Measurements from ENCODE around the gene DUOXA2. TPM values are rescaled to one million over a fixed set of nuclear protein-coding genes. Genes with fewer than 3 reads are reported as not detected.

The DUOXA2 gene
- total RNA-seq, 1 experiment from 2014 or later, result not detected

DNA sequence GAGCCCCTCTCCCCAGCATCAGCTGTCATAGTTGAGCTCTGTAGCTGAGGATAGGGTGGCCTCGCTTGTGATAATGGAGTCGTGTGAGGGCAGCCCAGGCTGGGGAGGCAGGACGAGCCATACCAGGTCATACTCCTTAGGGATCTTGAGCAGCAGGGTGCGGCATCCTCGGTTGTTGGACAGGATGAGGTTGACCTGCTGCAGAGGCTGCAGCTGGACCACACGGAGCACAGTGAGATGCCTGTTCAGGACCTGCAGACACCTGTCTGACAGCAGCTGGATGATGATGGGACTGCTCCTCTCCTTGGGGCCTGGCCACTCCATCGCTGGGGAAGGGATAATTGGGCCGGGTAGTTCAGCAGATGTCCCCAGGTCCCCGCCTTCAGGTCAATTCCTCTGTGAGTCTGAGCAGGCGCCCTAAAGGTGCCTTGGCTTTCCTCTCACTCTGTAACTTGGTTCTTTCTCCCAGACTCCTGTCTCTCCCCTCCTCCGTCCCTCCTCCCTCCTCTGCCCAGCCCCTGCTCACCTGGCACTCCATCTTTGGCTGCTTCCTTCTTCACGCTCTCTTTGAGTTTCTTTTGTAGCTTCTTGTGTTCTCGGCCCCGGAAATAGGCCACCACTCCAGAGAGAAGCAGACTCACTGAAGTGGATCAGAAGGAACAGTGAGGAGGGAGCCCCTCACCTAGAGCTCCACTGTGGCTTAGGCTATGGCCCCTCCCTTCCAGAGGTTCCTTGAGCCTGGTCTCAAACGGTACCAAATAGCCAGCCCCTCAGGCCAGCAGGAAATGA, 7.9 kb upstream of the DUOXA2 start:
- intact Hi-C loops (cut with micrococcal nuclease; ENCODE audit: unreplicated experiment), result no loop called here
- H3K36me3 ChIP-seq (ENCODE audit: control insufficient read depth, insufficient read depth, low read length), result no peaks in the 10 kb centered on the region
- H3K27me3 ChIP-seq (ENCODE audit: control insufficient read depth, insufficient read depth, low read length), result peaks cover 3% of the 10 kb centered on the region; the same call in 1 of the 2 replicates
- POLR2A ChIA-PET, result no interaction called here
- no TSS peak for BruUV-seq (replicated peaks)
- no peak overlapping the region for H3K4me3 ChIP-seq (ENCODE audit: low read depth in 2 of 2, low read length in 2 of 2)
- TF ChIP-seq POLR2AphosphoS5 (IDR thresholded peaks at IDR 0.05; ENCODE audit: low read depth, low read length) (no peak), TCF7L2 (IDR thresholded peaks at IDR 0.05; ENCODE audit: low read depth, low read length) (no peak), SIN3A (IDR thresholded peaks at IDR 0.05; ENCODE audit: borderline replicate concordance, insufficient read depth, low read depth, low read length) (no peak)
- TF ChIP-seq, protein P1, sequence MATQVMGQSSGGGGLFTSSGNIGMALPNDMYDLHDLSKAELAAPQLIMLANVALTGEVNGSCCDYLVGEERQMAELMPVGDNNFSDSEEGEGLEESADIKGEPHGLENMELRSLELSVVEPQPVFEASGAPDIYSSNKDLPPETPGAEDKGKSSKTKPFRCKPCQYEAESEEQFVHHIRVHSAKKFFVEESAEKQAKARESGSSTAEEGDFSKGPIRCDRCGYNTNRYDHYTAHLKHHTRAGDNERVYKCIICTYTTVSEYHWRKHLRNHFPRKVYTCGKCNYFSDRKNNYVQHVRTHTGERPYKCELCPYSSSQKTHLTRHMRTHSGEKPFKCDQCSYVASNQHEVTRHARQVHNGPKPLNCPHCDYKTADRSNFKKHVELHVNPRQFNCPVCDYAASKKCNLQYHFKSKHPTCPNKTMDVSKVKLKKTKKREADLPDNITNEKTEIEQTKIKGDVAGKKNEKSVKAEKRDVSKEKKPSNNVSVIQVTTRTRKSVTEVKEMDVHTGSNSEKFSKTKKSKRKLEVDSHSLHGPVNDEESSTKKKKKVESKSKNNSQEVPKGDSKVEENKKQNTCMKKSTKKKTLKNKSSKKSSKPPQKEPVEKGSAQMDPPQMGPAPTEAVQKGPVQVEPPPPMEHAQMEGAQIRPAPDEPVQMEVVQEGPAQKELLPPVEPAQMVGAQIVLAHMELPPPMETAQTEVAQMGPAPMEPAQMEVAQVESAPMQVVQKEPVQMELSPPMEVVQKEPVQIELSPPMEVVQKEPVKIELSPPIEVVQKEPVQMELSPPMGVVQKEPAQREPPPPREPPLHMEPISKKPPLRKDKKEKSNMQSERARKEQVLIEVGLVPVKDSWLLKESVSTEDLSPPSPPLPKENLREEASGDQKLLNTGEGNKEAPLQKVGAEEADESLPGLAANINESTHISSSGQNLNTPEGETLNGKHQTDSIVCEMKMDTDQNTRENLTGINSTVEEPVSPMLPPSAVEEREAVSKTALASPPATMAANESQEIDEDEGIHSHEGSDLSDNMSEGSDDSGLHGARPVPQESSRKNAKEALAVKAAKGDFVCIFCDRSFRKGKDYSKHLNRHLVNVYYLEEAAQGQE (IDR thresholded peaks at IDR 0.05; ENCODE audit: insufficient read depth in 1 of 2, low read depth in 2 of 2, low read length in 1 of 2), result no peak
- TF ChIP-seq, protein P2, sequence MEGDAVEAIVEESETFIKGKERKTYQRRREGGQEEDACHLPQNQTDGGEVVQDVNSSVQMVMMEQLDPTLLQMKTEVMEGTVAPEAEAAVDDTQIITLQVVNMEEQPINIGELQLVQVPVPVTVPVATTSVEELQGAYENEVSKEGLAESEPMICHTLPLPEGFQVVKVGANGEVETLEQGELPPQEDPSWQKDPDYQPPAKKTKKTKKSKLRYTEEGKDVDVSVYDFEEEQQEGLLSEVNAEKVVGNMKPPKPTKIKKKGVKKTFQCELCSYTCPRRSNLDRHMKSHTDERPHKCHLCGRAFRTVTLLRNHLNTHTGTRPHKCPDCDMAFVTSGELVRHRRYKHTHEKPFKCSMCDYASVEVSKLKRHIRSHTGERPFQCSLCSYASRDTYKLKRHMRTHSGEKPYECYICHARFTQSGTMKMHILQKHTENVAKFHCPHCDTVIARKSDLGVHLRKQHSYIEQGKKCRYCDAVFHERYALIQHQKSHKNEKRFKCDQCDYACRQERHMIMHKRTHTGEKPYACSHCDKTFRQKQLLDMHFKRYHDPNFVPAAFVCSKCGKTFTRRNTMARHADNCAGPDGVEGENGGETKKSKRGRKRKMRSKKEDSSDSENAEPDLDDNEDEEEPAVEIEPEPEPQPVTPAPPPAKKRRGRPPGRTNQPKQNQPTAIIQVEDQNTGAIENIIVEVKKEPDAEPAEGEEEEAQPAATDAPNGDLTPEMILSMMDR (IDR thresholded peaks at IDR 0.05), result no peak
- in situ Hi-C loops (cut with HindIII; ENCODE audit: low pct_unique_long_range_greater_than_20kb, low sequenced_read_pairs), result no loop called here
- H3K27ac ChIP-seq (ENCODE audit: low read length), result no peak overlapping the region
- no peak for DNase-seq (ENCODE audit: low read depth, low spot score)
- H3K9me3 ChIP-seq (ENCODE audit: control insufficient read depth, insufficient read depth, low read depth, low read length), result no peaks in the 10 kb centered on the region
- no peak for ATAC-seq
- no peaks in the 10 kb centered on the region for H3K4me1 ChIP-seq (ENCODE audit: control insufficient read depth, insufficient read depth, low read length)
- CTCF ChIA-PET, result interaction anchor here (1.2 kb wide), 1 partner anchor 12 kb away, joined by 5 read pairs; no protein-coding TSS in a partner anchor

DNA sequence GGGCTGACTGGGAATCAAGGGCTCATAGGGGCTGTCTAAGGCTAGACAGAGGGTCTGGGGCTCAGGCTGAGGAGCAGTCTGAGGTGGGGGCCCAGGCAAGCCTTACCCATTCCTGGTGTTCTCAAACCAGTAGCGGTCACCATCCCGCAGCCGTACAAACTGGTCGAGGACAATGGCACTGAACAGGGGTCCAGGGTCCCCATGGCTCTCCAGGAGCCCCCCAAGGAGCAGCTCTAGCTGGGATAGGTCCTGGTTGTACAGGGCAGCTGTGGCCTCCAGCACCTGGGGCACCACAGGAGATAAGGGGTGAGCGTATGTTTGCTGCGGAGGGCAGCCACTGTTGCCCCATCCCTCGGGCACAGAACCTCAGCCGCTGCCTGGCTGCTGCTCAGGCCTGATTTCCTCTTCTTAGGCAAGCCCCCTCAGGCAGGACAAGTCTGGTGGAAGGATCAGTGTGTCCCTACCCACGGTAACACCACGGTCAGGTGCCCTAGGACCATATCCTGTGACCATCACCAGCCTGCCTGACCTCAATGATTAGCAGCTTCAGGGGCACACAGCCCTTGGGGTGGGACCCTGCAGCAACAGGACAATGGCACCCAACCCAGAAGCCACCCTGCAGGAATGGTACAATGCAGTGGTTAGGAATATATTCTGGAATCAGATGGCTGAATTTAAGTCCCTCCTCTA, 6.0 kb upstream of the DUOXA2 start:
- peaks cover 8% of the 10 kb centered on the region for H3K27me3 ChIP-seq (ENCODE audit: control insufficient read depth, insufficient read depth, low read length)
- BruUV-seq (replicated peaks), result no TSS peak
- H3K27ac ChIP-seq (ENCODE audit: low read length), result no peak overlapping the region
- no peak for DNase-seq (ENCODE audit: low read depth, low spot score)
- H3K4me3 ChIP-seq (ENCODE audit: low read depth in 2 of 2, low read length in 2 of 2), result no peak overlapping the region
- H3K9me3 ChIP-seq (ENCODE audit: control insufficient read depth, insufficient read depth, low read depth, low read length), result no peaks in the 10 kb centered on the region
- intact Hi-C loops (cut with micrococcal nuclease; ENCODE audit: unreplicated experiment), result no loop called here
- TF ChIP-seq, protein P2 (IDR thresholded peaks at IDR 0.05), result no peak
- no peak for TF ChIP-seq TCF7L2 (IDR thresholded peaks at IDR 0.05; ENCODE audit: low read depth, low read length)
- TF ChIP-seq POLR2AphosphoS5 (IDR thresholded peaks at IDR 0.05; ENCODE audit: low read depth, low read length), result no peak
- TF ChIP-seq, protein P1 (IDR thresholded peaks at IDR 0.05; ENCODE audit: insufficient read depth in 1 of 2, low read depth in 2 of 2, low read length in 1 of 2), result no peak
- TF ChIP-seq SIN3A (IDR thresholded peaks at IDR 0.05; ENCODE audit: borderline replicate concordance, insufficient read depth, low read depth, low read length), result no peak
- no peak for ATAC-seq
- in situ Hi-C loops (cut with HindIII; ENCODE audit: low pct_unique_long_range_greater_than_20kb, low sequenced_read_pairs), result no loop called here
- H3K4me1 ChIP-seq (ENCODE audit: control insufficient read depth, insufficient read depth, low read length), result peaks cover 6% of the 10 kb centered on the region; the same call in 1 of the 2 replicates
- ChIA-PET POLR2A (no interaction called here), CTCF (no interaction called here)
- no peaks in the 10 kb centered on the region for H3K36me3 ChIP-seq (ENCODE audit: control insufficient read depth, insufficient read depth, low read length)

Measured in Panc1 (cell line).